Measurements from ENCODE around the gene PRAMEF1.
"Not testable (repeated sequence)": the region's sequence is repeated elsewhere in the genome, so short reads cannot be mapped to it uniquely, and the experiment has no call there.

The PRAMEF1 gene

DNA sequence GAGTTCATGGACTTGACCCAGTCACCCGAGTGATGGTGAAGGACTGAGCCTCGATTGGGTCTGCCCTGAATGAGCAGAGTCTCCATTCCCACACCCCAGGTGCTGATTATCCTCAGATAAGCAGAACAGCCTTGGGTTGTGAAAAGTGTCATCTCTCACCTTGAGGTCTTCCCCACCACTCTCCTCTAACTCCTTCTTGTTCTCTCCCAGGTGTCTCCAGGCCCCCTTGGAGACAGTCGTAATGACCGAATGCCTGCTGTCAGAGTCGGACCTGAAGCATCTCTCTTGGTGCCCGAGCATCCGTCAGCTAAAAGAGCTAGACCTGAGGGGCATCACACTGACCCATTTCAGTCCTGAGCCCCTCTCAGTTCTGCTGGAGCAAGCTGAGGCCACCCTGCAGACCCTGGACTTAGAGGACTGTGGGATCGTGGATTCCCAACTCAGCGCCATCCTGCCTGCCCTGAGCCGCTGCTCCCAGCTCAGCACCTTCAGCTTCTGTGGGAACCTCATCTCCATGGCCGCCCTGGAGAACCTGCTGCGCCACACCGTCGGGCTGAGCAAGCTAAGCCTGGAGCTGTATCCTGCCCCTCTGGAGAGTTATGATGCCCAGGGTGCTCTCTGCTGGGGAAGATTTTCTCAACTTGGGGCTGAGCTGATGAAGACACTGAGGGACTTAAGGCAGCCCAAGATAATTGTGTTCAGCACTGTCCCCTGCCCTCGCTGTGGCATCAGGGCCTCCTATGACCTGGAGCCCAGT lies 14.2 kb upstream of the PRAMEF1 start:
- no peak for DNase-seq (ENCODE audit: low read depth, low spot score)

DNA sequence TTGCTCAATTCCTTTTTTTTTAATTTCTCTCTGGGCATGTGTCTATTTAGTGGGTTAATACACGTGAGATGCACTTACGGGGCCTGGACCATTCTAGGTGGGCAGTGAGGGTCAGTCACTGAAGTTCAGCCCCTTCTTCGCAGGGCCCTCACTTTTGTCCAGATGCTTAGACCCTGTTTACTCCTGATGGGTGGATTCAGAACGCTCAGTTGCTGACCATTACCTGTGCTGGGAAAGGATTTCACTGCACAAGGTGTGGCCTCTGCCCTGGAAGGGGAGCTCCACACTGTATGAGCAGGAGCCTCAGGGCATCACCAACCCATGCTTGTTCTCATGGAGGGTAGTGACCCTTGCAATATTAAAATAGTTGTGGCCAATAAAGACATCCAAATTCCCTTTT lies 13.1 kb upstream of the PRAMEF1 start:
- no peak for DNase-seq (ENCODE audit: low read depth, low spot score)

DNA sequence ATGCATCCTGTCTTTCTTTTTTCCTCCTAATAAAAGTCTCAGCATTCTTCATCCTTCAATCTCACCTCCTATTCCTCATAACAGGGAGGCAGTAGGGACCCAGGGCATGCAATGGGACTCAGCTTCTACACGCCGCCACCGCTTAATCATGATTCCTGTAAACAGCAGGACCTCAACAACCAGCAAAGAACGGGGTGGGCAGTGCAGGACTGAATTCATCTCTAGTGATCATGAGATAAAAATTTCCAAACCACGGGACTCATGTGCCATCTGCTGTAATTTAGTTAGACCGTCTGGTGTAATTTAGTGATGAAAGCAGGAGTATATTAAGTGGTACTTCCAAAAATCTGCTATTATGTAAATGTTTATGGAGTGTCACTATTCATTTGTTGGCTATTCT lies 12.3 kb upstream of the PRAMEF1 start:
- DNase-seq (ENCODE audit: low read depth, low spot score): no peak

DNA sequence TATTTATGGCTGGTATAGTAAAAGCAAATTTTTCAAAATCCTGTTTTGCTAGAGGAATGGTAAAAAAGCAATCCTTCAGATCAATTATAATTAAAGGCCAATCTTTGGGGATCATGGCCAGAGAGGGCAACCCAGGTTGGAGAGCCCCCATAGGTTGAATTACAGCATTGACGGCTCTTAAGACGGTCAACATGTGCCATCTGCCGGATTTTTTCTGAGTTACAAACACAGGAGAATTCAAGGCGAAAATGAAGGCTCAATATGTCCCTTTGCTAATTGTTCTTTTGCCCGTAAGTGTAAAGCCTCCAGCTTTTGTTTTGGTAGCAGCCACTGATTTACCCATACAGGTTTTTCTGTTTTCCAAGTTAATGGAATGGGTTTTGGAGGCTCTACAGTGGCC lies 9.7 kb upstream of the PRAMEF1 start:
- not testable (repeated sequence) for DNase-seq (ENCODE audit: low read depth, low spot score)

DNA sequence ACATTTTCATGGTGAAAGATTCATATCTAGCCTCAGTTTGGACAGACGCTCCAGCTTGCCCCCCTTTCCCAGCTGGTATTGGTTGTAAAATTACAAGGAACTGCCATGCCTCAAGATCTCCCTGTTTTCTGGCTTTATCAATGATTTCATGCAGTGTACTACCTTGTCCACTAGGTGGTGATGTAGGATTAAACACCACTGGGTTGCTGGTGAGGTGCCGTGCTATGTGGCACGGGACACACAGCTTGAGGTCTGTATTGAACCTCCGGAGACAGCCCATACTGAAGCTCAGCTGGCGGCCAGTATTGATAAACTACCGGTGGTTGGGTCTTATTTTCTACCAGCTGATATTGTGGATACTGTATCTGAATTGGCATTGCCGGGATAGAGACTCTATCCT lies 7.4 kb upstream of the PRAMEF1 start:
- DNase-seq (ENCODE audit: low read depth, low spot score): not testable (repeated sequence)

DNA sequence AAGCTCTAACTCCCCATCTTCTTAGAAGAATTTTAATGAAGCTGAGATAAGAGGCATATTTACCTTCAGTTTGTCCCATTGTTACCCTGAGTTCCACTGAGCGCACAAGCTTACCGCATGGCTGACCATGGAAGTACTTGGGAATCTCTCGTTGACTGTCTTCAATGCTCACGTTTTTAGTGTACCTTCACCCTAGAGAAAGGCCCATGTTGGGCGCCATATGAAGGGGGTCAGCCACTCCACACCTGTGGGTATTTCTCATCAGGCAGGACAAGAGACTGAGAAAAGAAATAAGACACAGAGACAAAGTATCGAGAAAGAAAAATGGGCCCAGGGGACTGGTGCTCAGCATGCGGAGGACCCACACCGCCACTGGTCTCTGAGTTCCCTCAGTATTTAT lies 6.5 kb upstream of the PRAMEF1 start:
- not testable (repeated sequence) for DNase-seq (ENCODE audit: low read depth, low spot score)

DNA sequence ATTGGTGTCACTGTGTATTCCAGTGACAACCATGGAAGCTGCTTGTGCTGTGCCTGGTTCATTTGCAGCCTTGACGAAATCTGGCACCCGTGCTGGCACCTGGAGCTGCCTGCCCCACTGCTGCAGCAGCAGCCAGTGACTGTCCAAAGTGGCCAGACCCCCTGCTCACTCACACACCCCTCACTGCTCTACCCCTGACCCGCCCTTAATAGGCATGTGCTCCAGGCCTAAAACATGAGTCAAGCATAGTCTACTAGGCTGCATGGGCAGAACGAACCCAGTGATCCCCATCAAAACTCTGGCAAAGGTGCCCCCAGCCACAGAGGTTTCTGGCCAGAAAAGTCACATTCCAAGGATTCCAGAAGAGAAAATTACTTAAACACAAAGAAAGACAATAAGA lies 7.7 kb downstream of the PRAMEF1 start:
- DNase-seq (ENCODE audit: low read depth, low spot score): no peak

DNA sequence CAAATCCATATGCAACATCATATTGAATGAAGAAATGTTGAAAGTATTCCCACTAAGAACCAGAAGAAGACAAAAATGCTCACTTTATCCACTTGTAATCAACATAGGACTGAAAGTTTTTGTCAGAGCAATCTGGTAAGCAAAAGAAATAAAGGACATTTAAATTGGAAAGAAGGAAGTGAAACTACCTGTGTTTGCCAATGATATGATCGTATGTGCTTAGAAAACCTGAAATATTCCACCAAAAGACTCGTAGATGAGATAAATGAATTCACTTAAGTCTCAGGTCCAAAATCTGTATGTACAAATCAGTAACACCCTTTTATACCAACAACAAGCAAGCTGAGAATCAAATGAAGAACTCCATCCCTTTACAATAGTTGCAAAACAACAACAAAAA lies 8.5 kb downstream of the PRAMEF1 start:
- DNase-seq (ENCODE audit: low read depth, low spot score): no peak

DNA sequence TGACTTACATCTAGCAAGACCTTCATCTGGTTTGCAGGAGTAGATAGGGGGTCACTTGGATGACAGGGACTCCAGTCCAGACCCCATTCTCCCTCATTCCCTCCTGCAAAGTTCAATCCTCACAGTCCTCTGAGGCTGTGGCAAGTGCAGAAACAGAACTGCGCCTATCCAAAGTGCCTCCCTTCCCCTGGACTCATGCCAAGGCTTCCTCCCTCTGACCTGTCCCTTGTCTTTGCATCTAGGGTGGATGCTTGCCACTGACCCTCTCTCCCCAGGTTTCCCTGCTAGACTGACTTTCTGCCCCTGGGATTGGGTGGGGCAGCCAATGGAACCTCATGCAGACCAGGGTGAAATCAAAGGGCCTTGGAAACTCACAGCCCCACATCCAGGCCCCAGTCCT lies 18.7 kb downstream of the PRAMEF1 start:
- DNase-seq (ENCODE audit: low read depth, low spot score): no peak

DNA sequence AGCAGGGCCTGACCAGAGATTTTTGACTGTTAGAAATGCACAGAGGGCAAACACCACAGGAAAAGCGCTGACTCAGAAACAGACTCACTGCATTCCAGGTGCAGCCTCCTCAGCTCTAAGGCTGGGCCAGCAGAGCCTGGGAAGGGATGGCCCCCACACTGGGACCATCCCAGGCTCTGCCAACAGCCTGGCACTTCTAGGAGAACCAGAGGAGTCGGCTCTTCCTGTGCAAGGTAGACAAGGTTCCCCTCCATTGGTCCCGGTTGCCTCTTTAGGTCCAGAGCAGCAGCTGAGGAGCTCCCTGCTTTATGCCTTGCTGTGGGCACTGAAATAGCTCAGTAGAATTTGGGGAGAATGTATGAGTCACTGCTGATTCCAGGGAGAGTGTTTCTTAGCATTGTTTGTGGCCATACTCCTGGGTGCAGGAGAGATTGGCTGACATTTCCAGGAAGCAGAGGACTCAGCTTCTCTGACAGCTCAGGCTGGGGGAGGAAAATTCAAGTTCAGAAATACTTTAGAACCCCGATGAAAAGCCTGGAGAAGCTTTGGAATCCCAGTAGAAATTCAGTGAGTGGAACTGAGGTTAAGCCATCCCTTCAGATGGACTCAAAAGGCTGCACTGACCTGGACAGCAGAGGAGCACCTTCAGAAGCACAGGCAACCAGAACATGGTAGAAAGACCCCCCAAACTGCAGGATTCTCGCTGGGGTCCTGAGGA lies 19.7 kb downstream of the PRAMEF1 start:
- no peak for DNase-seq (ENCODE audit: low read depth, low spot score)

DNA sequence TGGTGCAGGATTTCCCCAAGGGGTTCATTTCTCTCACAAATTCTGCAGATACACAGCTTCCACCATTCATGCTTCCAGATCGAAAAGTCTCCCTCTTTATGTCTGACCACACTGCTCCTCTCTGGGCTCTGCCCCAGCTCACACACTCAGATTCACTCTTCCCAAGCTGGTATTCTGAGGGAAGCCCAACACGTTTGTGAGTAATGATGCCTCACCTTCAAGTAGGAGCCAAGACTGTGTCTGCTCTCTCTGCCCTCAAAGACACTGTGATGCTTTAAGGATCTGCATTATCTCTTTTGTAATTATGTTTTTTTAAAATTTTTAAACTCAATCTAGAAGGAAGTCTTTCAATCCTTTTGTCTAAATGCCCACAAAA lies 20.2 kb downstream of the PRAMEF1 start:
- DNase-seq (ENCODE audit: low read depth, low spot score): no peak

DNA sequence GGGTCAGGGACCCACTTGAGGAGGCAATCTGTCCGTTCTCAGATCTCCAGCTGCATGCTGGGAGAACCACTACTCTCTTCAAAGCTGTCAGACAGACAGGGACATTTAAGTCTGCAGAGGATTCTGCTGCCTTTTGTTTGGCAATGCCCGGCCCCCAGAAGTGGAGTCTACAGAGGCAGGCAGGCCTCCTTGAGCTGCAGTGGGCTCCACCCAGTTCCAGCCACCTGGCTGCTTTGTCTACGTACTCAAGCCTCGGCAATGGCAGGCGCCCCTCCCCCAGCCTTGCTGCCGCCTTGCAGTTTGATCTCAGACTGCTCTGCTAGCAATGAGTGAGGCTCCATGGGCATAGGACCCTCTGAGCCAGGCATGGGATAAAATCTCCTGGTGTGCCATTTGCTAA lies 27.9 kb downstream of the PRAMEF1 start:
- DNase-seq (ENCODE audit: low read depth, low spot score): not testable (repeated sequence)

DNA sequence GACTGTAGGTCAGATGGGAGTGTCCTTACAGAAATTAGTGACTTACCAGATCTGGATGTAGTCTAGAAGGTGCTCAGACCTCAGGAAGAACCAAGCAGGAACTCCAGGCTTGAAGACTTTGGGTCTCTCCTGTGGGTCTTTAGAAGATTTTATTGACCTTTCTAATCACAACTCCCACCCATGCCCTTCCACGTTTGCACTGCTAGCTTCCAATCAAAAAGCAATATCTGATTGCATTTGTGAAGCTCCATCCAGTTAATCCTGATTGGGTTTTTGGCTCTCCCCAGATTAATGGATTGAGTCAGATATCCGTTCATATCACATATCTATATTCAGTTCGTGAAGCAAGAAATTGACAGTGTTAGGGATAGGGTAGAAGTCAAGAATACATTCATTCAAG lies 40.1 kb downstream of the PRAMEF1 start, which contains the start of gene PRAMEF11:
TSS of gene PRAMEF11 (minus strand) at position 101 of the 400 bp plus-strand sequence. CDS start 2,621 bp downstream, outside the sequence.
- not testable (repeated sequence) for DNase-seq (ENCODE audit: low read depth, low spot score)

DNA sequence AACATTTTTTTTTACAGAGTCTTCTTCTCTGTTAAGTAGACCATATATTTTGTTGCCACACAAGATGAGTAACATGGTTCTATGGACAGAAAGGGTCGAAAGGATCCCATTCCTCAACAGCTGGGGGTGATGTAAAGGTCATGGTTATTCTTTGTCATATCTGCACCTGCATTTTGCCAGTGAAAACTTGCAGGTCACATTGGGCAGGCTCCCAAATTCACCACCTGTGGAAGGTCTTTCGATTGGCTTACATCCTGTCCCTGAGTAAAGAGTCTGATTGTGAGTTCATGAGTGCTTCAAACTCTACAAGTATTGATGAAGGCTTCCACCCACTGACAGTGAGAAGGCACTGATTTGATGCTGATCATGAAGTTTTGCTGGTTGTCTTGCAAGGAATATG lies 42.1 kb downstream of the PRAMEF1 start:
- DNase-seq (ENCODE audit: low read depth, low spot score): not testable (repeated sequence)

Data from activated CD4-positive, CD25-positive, alpha-beta regulatory T cell treated with anti-CD3 and anti-CD28 coated beads, Interleukin-2, amount 50 U/mL, for 16 hours (primary cell).